ENCODE results near the gene HIVEP3.

HIVEP3 gene

DNA sequence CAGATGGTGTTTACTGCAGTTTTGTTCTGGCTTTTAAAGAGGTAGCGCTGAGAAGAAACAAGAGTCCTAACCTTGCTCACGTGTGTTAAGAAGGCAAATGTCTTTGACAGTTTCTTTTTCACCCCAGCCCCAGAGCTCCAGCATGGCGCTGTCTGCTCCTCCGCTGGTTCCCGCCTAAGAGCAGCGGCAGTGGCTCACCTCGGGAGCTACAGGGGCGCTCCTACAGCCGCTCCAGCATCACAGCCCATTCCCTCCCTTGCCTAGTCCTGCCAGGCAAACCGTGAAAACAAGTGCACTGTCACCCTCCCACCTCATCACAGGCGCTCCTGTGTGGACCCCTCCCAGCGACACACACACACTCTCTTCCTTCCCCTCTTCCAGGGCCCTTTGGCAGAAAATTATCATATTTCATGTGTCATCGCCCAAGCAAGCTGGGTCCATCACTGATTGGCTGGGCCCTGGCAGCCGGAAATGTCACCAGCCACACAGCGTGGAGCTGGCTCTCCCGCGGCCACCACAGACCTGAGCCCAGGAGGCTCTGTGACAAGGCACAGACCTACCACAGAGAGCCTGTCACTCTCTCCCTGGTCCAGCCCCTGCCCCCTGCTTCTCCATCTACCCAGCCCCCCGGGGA, 1.2 kb upstream of the HIVEP3 start:
- DNase-seq: peak; percentile 89

DNA sequence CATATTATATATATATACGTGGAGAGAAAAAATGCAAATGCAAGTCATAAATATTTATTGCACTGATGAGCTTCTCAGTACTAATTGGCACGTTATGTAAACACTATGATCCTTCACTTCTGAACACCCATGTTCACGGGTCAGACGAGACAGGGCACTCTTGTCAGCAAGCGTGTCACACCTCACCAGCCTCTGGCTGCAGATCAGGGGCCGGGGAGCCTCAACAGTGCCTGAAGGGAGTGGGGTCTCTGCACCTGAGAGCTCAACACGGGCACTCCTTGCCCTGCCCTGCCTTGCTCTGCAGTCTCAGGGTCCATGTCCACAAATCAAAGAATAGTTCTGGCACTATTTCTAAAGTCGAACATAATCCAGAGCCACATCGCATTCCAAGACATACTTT, 409 bp upstream of the HIVEP3 start:
- no peak for DNase-seq

DNA sequence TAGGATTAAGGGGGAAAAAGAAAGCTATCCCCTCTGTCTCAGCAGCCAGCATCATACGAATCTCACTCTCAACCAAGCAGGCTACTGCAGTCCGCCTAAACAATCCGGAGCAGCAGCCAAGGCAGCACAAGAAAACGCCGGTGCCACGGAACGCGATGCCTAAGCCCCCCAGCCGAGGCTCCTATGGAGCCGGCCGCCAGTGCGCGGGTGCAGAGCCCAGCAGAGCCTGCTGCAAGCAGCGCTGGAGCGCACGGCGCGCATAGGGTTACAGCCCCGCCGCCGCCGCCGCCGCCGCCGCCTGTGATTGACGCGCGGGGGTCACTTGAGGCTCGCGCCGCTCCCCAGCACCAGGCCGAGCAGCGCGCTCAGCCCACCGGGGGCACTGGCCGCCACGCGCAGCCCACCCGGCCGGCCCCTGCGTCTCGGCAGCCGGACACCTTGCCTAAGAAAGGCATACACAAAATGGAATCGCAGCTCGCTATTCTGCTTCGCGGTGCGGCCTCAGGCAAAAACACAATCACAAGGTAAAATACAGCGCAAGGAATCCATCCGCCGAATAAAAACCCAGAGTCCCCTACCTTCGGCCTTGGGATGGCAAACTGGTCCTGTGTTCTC, 780 bp downstream of the HIVEP3 start:
- peak; percentile 38 for DNase-seq

DNA sequence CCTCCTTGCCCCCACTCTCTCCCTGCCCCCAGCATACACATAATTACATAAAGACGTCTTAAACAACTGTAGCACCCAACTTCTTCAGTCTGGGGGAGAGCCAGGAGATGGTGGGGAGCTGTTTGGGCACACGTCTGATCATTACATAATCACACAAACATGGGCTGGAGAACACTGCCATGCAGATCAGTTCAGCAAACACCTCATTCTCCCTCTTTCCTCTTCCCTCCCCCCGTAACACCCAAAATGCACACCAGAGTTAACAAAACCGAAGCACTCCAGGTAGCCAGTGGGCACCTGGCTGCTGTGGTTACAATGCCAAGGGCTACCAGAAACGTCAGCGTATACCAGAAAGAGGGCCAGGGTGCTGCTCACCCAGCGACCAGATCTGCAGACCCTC, 1.6 kb downstream of the HIVEP3 start:
- no peak for DNase-seq

DNA sequence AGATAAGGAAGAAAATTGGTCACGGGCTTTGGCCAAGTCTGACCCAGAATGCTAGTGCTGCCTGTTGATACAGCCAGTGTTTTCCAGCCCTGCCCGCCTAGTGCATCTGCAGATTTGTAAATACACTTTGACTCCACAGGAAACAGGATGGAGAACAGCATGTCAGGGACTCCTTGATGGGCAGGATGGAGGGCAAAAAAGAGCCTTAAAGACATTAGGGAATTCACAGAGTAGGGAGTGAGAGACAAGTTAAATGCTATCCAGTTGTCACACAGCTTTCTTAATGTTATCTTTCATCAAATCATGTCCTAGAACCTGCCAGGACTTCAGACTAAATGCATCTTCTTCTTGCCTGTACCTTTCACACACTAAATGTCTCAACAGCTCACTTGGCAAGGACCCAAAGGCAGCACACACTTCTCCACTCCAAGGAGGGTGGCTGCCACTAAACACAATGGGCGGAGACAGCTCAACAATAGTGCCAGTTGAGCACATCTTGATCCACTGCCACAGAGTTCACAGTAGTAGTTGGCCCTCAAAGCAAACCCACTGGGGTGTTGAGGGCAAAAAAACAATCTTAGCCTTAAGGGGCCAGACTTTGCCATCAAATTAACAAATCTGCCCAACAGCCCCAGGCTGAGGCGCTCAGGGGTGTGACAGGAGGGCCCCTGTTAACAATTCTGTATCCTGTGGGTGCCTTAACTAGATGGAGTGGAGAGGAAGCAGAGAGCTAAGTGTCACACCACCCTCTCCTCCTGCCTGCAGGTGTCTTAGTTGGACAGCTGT, 2.7 kb downstream of the HIVEP3 start:
- DNase-seq: peak; percentile 66

DNA sequence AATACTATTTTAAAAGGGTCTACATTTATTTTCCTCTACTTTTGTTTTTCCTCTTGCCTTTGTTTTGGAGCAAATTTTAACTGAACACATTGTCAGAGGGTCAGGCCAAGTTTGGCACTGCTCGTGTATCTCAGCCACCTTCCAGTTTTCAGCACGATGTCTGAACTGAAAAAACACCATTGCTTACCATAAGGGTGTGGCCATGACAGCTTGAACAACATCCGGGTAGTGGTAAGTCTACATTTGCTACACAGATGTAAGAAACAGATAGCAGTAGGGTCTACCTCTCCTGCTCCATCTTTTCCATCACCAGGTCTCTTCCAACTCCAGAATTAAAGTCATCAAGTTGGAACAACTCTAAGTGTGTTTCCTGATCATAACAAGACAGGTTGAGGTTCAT, 4.2 kb downstream of the HIVEP3 start:
- DNase-seq: peak; percentile 70

DNA sequence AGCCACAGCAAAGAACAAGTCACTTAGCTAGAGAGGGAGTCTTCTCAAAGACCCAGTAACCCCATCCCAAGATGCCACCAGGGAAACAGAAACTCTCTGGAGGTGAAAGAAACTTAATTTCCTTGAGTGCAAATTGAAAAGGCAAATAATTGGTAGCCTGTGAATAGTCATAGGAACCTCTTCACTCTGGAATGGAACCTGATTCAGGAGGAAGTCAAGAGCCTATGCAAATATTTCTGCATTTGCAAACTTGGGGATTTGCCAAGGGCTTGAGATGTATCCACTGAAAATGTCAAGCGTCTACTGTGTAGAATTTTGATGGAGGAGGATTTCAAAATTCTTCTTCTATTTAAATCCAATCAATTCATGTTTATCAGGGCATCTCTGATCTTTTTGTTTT, 5.7 kb downstream of the HIVEP3 start:
- no peak for DNase-seq

DNA sequence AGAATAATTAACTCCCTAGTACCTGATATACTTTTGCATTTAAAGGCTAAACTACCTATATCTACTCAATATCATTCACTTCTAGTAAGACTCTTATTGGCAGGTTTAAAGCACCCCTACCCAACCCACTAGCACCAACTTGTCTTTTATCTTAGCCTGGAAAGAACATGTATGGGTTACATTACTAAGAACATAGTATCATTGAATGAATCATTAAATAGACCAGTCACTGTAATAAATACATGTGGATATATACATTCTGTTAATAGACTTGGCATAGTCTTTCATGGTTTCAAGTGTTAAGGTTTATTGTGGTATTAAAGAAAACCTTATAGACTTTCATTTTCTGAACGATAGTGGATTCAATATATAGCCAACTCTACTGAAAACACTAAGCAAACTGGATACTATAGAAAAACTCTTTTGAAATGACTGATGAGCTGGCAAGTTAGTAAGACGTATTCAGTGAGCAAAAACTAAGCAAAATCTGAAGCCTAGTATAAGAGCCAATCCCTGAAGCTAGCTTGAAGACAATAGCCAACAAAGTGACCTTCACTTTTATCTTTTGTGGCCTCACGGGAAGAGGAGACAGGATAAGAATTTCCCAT, 10.3 kb downstream of the HIVEP3 start:
- DNase-seq: no peak

DNA sequence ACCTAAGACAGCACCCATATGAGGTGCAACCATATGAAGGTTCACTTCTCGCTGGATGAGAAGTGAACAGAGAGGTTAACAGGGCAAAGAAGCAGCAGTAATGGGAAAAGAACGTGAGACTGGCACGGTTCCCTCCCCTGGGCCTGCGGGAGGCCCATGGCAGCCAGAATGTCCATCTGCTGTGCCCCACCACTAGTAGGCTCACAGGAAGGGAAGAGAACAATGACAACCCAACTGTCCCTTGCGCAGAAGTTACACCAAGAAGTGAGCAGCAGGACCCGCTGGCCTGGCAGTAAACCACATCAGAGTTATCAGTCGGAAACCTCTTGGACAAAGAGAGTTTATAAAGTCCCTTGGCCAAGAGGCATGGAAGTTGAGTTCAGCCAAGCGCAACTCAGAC, 11.3 kb downstream of the HIVEP3 start:
- no peak for DNase-seq

DNA sequence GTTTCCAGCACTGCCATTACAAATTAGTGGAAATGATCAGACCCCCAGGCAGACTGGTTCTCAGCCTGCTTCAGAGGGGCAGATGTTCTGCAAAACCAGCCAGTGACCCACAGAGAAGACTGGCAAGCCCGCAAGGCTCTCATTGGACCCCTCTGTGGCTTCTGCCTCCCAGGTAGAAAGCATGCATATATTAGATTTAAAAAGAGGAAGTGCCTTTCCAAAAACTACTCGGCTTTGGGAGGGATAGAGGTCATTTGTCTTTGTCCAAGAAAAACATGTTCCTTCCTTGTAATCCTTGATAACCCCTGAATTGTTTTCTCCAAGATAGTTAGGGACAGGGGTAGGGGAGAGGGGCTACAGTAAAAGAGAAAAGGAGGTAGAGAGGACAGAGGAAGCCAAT, 11.8 kb downstream of the HIVEP3 start:
- DNase-seq: no peak

DNA sequence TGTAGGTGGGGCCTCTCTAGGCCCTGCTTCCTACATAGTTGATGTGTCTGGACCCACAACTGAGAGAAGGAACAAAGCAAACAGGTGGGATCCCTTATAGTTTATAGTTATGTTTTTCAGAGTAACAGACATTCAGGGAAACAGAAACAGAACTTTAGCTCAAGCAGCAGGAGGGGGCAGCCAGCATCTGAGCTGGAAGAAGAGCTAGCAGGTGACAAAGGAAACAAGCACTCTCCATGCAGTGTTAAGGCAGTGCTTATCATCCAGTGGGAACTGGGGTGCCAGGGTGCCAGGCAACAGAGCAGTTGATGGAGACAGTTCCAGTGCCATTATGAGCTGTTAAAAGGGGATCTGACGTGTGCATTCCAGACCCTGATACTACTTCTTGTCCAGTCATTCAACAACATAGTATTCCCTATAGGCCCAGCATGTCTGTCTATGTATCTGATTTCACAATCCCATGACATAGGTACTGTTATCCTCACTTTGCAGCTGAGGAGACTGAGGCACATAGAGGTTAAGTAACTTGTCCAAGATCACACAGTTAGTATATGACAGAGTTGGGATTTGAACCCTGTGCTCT, 13.5 kb downstream of the HIVEP3 start:
- no peak for DNase-seq

DNA sequence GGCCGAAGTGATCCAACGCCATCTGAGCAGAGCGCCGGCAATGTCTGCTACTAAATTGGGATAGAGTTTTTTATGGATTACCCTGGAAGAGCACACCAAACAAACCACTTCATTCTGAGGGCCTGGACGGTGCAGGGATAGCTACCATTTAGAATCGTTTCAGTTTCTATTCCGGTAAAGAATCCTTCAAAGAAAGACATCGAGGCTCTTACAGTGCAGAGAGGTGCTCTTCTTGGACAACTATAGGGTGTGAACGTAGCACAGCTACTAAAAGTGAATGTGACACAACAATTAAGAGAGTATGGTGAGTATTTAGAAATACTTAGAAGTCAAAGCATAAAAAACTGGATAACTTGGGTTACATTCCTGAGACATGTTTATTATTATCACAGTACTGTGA, 16.1 kb downstream of the HIVEP3 start:
- DNase-seq: no peak

DNA sequence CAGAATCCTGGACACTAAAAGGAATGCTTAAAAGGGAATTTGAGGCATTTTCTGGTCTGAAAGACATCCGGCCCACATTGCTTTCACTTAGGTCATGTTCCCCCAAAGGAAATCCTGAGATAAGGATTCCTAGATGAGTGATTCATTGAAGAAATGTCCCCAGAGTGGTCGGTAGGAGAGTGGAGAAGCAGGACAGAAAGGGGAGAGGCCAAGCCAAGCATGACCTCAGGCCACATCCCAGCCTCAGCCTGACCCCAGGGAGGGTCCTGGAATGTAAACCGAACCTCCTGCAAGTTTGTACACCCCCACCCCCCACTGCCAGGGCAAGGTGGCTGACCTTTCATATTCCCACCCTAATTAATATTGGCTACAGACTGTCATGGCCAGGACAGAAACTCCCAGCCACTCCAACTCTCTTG, 16.6 kb downstream of the HIVEP3 start:
- DNase-seq: no peak

DNA sequence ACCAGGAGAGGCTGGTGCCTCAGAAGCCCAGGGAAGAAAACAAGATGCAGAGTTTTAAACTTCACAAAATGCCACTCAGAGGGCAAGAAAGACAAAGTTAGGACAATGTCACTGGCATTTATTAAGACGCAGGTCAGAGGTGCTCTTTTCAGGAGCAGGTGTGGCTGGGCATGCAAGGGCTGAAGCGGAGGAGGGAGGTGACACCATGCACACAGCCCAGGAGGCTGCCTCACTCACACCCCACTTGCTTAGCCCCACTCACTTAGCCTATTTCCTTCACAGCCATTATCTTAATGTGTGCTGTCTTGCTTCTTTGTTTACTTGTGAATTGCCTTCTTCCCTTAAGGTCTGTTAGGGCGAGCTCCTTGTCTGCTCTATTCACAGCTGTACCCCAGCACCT, 17.2 kb downstream of the HIVEP3 start:
- DNase-seq: no peak

DNA sequence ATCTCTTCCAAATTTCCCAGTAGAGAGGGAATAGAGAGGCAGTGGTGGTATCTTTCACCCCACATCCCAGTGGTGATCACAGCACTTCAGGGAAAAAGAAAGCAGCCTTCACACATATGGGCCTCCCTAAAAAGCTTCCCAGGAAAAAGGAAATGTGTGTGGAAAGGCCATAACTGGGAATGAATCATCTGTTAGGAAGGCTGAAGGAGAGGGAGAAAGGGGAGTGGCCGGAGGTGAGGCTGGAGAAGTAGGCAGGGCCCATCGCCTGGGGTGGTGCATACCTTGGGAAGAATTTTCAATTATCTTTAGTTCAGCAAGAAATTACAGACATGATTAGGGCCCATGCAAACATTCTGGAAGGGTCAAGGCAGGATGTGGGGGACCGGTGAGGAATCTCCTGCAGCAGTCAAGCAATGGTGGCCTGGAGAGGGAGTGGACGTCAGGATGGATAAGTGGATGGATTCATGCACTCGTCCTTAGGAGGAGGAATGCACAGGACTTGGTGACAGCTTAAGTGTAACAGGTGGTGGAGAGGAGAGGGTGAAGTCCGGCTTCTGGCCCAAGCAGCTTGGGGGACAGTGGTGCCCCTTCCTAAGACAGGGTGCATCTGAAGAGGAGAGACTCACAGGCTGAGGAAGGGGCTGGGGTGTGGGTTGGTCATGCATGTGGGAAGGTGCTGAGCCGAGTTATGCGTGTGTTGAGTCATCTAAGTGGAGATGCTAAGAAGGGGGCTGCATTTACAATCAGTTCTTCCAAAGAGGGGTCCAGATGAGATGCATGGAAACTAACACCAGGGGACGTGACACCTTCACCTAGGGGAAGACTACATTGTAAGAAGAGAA, 17.9 kb downstream of the HIVEP3 start:
- no peak for DNase-seq

DNA sequence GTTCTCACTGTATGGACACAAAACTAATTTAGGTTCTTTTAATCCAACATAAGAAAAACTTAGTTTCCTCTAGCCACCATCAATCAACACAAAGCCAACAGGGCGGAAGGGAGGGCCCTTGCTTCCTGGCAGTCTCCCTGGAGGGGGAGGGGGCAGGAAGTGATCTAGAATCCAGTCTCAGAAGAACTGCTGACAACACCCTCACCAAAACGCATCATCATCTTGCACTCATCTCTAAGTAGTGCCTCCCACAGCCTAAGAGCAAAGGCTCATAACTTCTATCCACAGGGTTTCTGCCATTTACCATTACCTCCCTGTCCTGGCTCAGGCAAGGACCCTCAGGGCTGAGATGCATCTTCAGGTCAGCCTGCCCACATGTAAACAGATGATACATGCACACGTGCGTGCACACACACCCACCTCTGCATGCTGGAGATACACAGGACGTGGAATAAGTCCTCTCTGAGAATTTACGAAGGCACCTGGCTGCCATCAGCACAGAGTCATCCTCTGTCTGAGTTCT, 20.5 kb downstream of the HIVEP3 start:
- peak; percentile 88 for DNase-seq

DNA sequence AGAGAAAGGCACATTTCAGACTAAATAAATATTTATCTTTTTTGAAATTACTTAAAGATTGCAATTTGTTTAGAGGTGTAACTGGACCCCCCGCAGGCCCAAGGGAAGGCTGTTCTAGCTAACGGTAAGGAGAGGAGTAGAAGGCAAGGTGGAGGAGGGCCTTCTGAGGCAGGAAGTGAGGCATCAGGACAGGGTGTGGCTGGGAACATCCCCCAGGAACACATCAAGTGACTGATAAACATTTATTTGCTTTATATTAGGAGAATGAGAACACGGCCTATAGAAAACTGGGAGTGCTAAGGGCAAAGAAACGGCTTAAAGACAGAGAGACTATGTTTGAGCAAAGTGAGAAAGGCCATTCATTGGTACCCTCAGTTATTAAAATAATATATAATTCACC, 23.2 kb downstream of the HIVEP3 start:
- no peak for DNase-seq

DNA sequence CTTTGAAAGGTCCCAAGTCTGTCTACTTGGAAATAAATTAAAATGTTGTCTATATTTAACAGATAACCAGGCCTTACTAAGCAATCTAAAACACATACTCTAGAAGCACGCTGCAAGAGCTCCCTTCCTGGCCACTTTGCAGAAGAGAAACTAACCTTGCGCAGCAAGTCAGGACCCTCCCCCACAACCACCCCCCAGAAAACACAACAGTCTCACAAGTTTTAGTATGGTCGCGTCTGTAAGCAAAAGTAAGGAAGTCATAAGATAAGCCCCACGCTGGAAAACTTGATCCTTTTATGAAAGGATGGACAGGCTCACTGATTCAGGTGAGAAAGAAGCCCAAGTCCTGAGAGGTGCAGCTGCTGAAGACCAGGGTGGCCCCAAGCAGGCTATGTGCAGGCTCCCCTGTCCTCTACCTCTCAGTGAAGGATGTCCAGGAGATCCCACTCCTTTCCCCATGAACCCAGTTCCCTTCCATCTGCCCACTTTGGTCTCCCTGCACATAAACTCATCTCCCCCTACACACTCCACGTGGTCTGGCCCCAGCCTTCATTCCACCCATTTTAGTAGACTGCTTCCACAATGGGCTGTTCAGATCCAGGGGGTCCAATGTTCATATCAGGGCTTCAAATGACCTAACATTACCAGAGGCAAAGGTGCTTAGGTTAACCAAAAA, 23.8 kb downstream of the HIVEP3 start:
- DNase-seq: no peak

DNA sequence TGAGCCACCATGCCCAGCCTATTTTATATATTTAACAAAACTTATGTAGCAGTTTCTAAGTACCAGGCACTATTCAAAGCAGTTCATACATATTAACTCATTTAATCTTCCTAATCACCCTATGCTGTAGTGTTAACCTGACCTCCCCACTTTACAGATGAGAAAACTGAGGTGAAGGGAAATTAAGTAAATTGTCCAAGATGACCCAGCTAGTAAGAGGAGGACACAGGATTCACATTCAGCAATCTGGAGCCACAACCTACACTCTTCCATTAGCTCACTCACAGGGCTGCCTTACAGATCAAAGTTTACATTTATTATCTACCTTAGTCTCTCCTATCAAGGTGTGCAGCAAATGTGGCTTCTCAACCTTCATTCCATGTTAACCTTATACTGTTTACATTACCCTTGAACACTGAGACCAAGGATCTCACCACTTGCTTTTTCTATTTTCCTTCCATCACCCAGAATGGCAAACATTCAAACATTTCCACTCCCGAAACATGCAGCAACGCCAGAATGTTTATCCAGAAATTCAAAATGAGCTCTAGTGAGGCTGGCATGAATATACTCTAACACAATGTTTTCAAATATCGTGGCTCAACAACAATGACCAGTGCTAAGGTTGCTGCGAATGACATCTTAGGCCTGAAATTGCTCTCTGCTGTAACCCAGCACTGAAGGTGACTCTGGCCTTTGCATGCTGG, 24.5 kb downstream of the HIVEP3 start:
- DNase-seq: no peak

DNA sequence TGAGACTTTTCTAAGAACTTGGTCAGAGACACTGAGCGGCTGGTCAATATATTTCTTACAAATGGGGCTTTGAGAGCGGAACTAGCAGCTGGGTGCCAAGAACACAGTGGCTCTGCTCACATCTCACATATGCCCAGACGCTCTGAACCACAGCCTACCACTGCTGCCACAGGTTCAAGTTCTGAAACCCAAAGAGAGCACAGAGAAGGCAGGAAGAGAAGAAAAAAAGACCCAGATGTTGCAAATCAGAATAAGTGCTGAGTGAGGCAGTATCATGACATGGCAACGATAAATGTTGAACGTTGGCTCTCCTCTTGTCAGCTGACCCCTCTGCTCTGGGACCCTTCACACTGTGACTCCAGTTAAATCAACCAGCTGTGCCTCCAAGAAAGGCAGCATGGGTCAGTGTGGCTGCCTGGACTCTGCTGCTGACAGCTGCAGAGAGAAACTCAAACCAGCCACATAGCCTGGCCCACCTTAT, 26.4 kb downstream of the HIVEP3 start:
- DNase-seq: peak; percentile 58

Data from CD4-positive, alpha-beta T cell treated with Interleukin-21 for 1 hour (primary cell).